ENCODE results near the gene BEND3.

DNA sequence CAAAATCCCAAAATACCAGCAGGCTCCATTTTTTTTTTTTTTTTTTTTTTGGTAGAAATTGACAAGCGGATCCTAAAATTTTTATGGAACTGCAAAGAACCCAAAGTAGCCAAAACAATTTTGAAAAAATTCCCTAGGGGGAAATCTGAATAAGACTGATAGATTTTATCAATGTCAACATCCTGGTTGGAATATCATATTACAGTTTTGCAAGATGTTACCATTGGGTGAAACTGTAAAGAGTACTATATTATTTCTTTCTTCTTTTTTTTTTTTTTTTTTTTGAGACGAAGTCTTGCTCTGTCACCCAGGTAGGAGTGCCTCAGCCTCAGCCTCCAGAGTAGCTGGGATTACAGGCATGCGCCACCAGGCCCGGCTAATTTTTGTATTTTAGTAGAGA is 29.4 kb upstream of the BEND3 start:
- TF ChIP-seq, protein P1, sequence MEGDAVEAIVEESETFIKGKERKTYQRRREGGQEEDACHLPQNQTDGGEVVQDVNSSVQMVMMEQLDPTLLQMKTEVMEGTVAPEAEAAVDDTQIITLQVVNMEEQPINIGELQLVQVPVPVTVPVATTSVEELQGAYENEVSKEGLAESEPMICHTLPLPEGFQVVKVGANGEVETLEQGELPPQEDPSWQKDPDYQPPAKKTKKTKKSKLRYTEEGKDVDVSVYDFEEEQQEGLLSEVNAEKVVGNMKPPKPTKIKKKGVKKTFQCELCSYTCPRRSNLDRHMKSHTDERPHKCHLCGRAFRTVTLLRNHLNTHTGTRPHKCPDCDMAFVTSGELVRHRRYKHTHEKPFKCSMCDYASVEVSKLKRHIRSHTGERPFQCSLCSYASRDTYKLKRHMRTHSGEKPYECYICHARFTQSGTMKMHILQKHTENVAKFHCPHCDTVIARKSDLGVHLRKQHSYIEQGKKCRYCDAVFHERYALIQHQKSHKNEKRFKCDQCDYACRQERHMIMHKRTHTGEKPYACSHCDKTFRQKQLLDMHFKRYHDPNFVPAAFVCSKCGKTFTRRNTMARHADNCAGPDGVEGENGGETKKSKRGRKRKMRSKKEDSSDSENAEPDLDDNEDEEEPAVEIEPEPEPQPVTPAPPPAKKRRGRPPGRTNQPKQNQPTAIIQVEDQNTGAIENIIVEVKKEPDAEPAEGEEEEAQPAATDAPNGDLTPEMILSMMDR (IDR thresholded peaks at IDR 0.05; ENCODE audit: low read depth, low read length): no peak
- TF ChIP-seq POLR2A (IDR thresholded peaks at IDR 0.05; ENCODE audit: extremely low read depth, insufficient read length): no peak
